SK-N-SH (cell line): ENCODE results near the gene NAA10. TPM values are rescaled to one million over a fixed set of nuclear protein-coding genes. Genes with fewer than 3 reads are reported as not detected.

Experiments
- CTCF ChIA-PET: fragments of 300-600, 350-600 bp; formaldehyde crosslinking; extraction: SDS; loops from one replicate; lab custom pipeline; 2021; lab: Yijun Ruan, JAX
- POLR2A ChIA-PET: fragments of 350-600 bp; sonication (Branson Sonifier 250); formaldehyde crosslinking; extraction: SDS; loops from one replicate; lab custom pipeline; 2020; ENCODE audit warnings: antibody characterized with exemption, inconsistent platforms; lab: Yijun Ruan, JAX
- DNase-seq: peaks from one replicate; pipeline ENCODE4 v3.0.0; 2012
- H2AFZ ChIP-seq: fragments of 200-600 bp; sonication (generic); 2 replicates; pipeline ENCODE4 v1.8.1; 2016; ENCODE audit warnings: antibody characterized with exemption, mild to moderate bottlenecking, low read depth
- H3F3A ChIP-seq: fragments of 200-600 bp; sonication (generic); replicated peaks from 2 replicates; pipeline ENCODE3; 2016; ENCODE audit warnings: antibody characterized with exemption, mild to moderate bottlenecking; ENCODE audit not compliant: insufficient read depth
- H3K27ac ChIP-seq, 2 experiments: fragments of 200-500 bp in 1 of 2; fragments of 200-600 bp in 1 of 2; sonication (Bioruptor generic) in 1 of 2; sonication (generic), shearing (Covaris generic) in 1 of 2; 2 replicates each; pipeline versions ENCODE4 v1.5.1 to v1.6.1; 2014 to 2016; ENCODE audit warnings: low read depth in 2 of 2, inconsistent platforms in 1 of 2, low read length in 1 of 2, mild to moderate bottlenecking in 1 of 2, mixed read lengths in 1 of 2
- H3K27me3 ChIP-seq: fragments of 200-600 bp; sonication (generic), shearing (Covaris generic); 2 replicates; pipeline ENCODE4 v1.6.1; 2016; ENCODE audit warnings: mixed run types; ENCODE audit not compliant: insufficient read depth
- H3K36me3 ChIP-seq, 2 experiments: fragments of 200-500 bp in 1 of 2; fragments of 200-600 bp in 1 of 2; sonication (Bioruptor generic) in 1 of 2; sonication (generic) in 1 of 2; replicated peaks in 1 of 2; 2 replicates each; pipeline versions ENCODE3 to v1.5.1; 2014 to 2016; ENCODE audit warnings: low read length in 1 of 2, mild to moderate bottlenecking in 1 of 2; ENCODE audit not compliant: insufficient read depth in 2 of 2, control insufficient read depth in 1 of 2
- H3K4me1 ChIP-seq, 2 experiments: fragments of 200-500 bp in 1 of 2; fragments of 200-600 bp in 1 of 2; sonication (Bioruptor generic) in 1 of 2; sonication (generic), shearing (Covaris generic) in 1 of 2; 2 replicates each; pipeline versions ENCODE4 v1.5.1 to v1.6.1; 2014 to 2016; ENCODE audit warnings: low read depth in 1 of 2, low read length in 1 of 2, mixed run types in 1 of 2; ENCODE audit not compliant: insufficient read depth in 2 of 2, control insufficient read depth in 1 of 2
- H3K4me2 ChIP-seq: fragments of 200-600 bp; sonication (generic), shearing (Covaris generic); 2 replicates; pipeline ENCODE4 v1.6.1; 2017; ENCODE audit warnings: mixed run types
- H3K4me3 ChIP-seq, 2 experiments: fragments of 200-500 bp in 1 of 2; fragments of 200-600 bp in 1 of 2; sonication (Bioruptor generic) in 1 of 2; sonication (generic), shearing (Covaris generic) in 1 of 2; 2 replicates each; pipeline versions ENCODE4 v1.5.1 to v1.8.1; 2014 to 2016; ENCODE audit warnings: low read depth in 2 of 2, inconsistent platforms in 1 of 2, low read length in 1 of 2, mild to moderate bottlenecking in 1 of 2, mixed read lengths in 1 of 2, moderate library complexity in 1 of 2
- H3K79me2 ChIP-seq: fragments of 200-600 bp; sonication (generic); 2 replicates; pipeline ENCODE4 v1.8.1; 2017; ENCODE audit warnings: mild to moderate bottlenecking; ENCODE audit not compliant: insufficient read depth
- H3K9ac ChIP-seq: fragments of 200-600 bp; sonication (generic); 2 replicates; pipeline ENCODE4 v1.6.1; 2017; ENCODE audit warnings: mixed run types
- H3K9me2 ChIP-seq: fragments of 200-600 bp; sonication (generic); 2 replicates; pipeline ENCODE4 v1.6.1; 2017; ENCODE audit warnings: mixed run types
- H3K9me3 ChIP-seq: fragments of 200-600 bp; sonication (generic); 2 replicates; pipeline ENCODE4 v1.6.1; 2017; ENCODE audit warnings: mixed run types, mild to moderate bottlenecking, moderate library complexity
- H4K20me1 ChIP-seq: fragments of 200-600 bp; sonication (generic); 2 replicates; pipeline ENCODE4 v1.6.1; 2017; ENCODE audit warnings: mild to moderate bottlenecking, mixed run types; ENCODE audit not compliant: insufficient read depth
- ELF1 ChIP-seq: IDR thresholded peaks from 2 replicates; pipeline ENCODE4 v1.4.0; 2012
- EP300 ChIP-seq, 2 experiments: IDR thresholded peaks; 2 replicates each; pipeline versions ENCODE4 v1.4.0 to v1.6.1; 2012; ENCODE audit warnings: borderline replicate concordance in 1 of 2, low read depth in 1 of 2, low read length in 1 of 2
- FOSL2 ChIP-seq: IDR thresholded peaks from 2 replicates; pipeline ENCODE4 v1.4.0; 2012; ENCODE audit warnings: low read depth, mild to moderate bottlenecking, moderate library complexity, borderline replicate concordance
- FOXJ3 ChIP-seq: sonication (generic); formaldehyde crosslinking; IDR thresholded peaks from 2 replicates; pipeline ENCODE4 v1.5.1; 2020; ENCODE audit warnings: mild to moderate bottlenecking, missing genetic modification reagents
- IRF3 ChIP-seq: fragments of 150-350 bp; IDR thresholded peaks from 2 replicates; pipeline ENCODE4 v1.6.1; 2016; ENCODE audit warnings: mild to moderate bottlenecking, low read depth, low read length
- MXI1 ChIP-seq: IDR thresholded peaks from 2 replicates; pipeline ENCODE4 v1.6.1; 2012; ENCODE audit warnings: mild to moderate bottlenecking, low read depth, low read length, improper control_type of control experiment
- NRF1 ChIP-seq: IDR thresholded peaks from 2 replicates; pipeline ENCODE4 v1.6.1; 2012; ENCODE audit warnings: low read depth, mild to moderate bottlenecking, low read length
- RAD21 ChIP-seq: IDR thresholded peaks from 2 replicates; pipeline ENCODE4 v1.6.1; 2012; ENCODE audit warnings: mild to moderate bottlenecking, low read length
- RCOR1 ChIP-seq: fragments of 150-350 bp; IDR thresholded peaks from 2 replicates; pipeline ENCODE4 v1.6.1; 2017; ENCODE audit warnings: antibody characterized with exemption, low read length
- RFX5 ChIP-seq: IDR thresholded peaks from 2 replicates; pipeline ENCODE4 v1.6.1; 2012; ENCODE audit warnings: mild to moderate bottlenecking, improper control_type of control experiment, low read length
- RXRA ChIP-seq: IDR thresholded peaks from 2 replicates; pipeline ENCODE4 v1.4.0; 2012; ENCODE audit warnings: low read depth, mild to moderate bottlenecking, borderline replicate concordance
- SIN3A ChIP-seq: IDR thresholded peaks from 2 replicates; pipeline ENCODE4 v1.6.1; 2012; ENCODE audit warnings: low read depth, mild to moderate bottlenecking, low read length, moderate library complexity, borderline replicate concordance
- TAF1 ChIP-seq: IDR thresholded peaks from 2 replicates; pipeline ENCODE4 v1.6.1; 2012; ENCODE audit warnings: low read depth, mild to moderate bottlenecking, low read length, moderate library complexity, borderline replicate concordance
- ZBTB33 ChIP-seq: IDR thresholded peaks from 2 replicates; pipeline ENCODE4 v1.4.0; 2012; ENCODE audit warnings: low read depth, borderline replicate concordance
- WGBS: methylation state at CpG from one replicate; pipeline ENCODE4 v1.1.6; 2017; ENCODE audit warnings: low lambda C conversion rate; 5-methylcytosine and 5-hydroxymethylcytosine counted together
- polyA plus RNA-seq, 3 experiments: library from polyadenylated mRNA; depleted of rRNA; stranded (reverse); fragments of >200 nt; gene quantifications; 2 replicates each; pipeline ENCODE4 v1.2.3, GENCODE V29; 2012
- TF ChIP-seq, protein P1 (sequence below): fragments of 200-600 bp; sonication (generic); IDR thresholded peaks from 2 replicates; pipeline ENCODE4 v1.6.1; 2017; ENCODE audit warnings: antibody characterized with exemption, mild to moderate bottlenecking, moderate library complexity
- TF ChIP-seq, protein P2 (sequence below): IDR thresholded peaks from 2 replicates; pipeline ENCODE4 v1.4.0; 2012; ENCODE audit warnings: low read depth, borderline replicate concordance
- TF ChIP-seq, protein P3 (sequence below): IDR thresholded peaks from 2 replicates; pipeline ENCODE4; 2012

The NAA10 gene
- polyA plus RNA-seq, 1 of the 3 experiments (the other 2 are of a cell fraction), result 229 TPM

GRCh38 chrX:153882086-153882498, 52.7 kb downstream of the NAA10 start:
- TF ChIP-seq RCOR1, result no peak
- TF ChIP-seq TAF1, result no peak
- no peak for TF ChIP-seq RFX5
- 0 out of 2 replicates have a peak, but pooled peaks have one; percentile 38 for TF ChIP-seq MXI1
- 23% methylated on average over 4 of the region's 8 CpGs for WGBS
- peak; percentile 55 for DNase-seq
- H3K9me2 ChIP-seq, result no peaks in the 10 kb centered on the region
- no peak overlapping the region for H3K4me2 ChIP-seq
- ChIA-PET CTCF (interaction anchor here (0.9 to 1.0 kb wide), 2 partner anchors 41 to 104 kb away, joined by 4 read pairs; no protein-coding TSS in a partner anchor), POLR2A (interaction anchor here (1.0 kb wide), 1 partner anchor 48 kb away, joined by 3 read pairs; no protein-coding TSS in a partner anchor)
- no peaks in the 10 kb centered on the region for H4K20me1 ChIP-seq
- H3K4me1 ChIP-seq, result peaks cover 0 to 50% of the 10 kb centered on the region in 2 experiments; a peak in 1 of 4 replicates
- H3K9me3 ChIP-seq, result no peaks in the 10 kb centered on the region
- H2AFZ ChIP-seq, result no peak overlapping the region
- no peaks in the 10 kb centered on the region for H3F3A ChIP-seq
- H3K27ac ChIP-seq, result no peak overlapping the region; a peak in 1 of 4 replicates
- no peaks in the 10 kb centered on the region for H3K36me3 ChIP-seq
- no peaks in the 10 kb centered on the region for H3K79me2 ChIP-seq
- peaks cover 40% of the 10 kb centered on the region for H3K27me3 ChIP-seq
- H3K4me3 ChIP-seq, result no peak overlapping the region
- no peak overlapping the region for H3K9ac ChIP-seq

- no peak overlapping the region for H3K4me2 ChIP-seq
- CTCF ChIA-PET, result no interaction called here
- WGBS, result 54% methylated on average over 3 of the region's 7 CpGs
- no peak for TF ChIP-seq FOXJ3
- no peak for TF ChIP-seq NRF1
- TF ChIP-seq, protein P1, sequence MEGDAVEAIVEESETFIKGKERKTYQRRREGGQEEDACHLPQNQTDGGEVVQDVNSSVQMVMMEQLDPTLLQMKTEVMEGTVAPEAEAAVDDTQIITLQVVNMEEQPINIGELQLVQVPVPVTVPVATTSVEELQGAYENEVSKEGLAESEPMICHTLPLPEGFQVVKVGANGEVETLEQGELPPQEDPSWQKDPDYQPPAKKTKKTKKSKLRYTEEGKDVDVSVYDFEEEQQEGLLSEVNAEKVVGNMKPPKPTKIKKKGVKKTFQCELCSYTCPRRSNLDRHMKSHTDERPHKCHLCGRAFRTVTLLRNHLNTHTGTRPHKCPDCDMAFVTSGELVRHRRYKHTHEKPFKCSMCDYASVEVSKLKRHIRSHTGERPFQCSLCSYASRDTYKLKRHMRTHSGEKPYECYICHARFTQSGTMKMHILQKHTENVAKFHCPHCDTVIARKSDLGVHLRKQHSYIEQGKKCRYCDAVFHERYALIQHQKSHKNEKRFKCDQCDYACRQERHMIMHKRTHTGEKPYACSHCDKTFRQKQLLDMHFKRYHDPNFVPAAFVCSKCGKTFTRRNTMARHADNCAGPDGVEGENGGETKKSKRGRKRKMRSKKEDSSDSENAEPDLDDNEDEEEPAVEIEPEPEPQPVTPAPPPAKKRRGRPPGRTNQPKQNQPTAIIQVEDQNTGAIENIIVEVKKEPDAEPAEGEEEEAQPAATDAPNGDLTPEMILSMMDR, result no peak
- no peak for TF ChIP-seq IRF3
- TF ChIP-seq RXRA, result no peak
- TF ChIP-seq, protein P2, sequence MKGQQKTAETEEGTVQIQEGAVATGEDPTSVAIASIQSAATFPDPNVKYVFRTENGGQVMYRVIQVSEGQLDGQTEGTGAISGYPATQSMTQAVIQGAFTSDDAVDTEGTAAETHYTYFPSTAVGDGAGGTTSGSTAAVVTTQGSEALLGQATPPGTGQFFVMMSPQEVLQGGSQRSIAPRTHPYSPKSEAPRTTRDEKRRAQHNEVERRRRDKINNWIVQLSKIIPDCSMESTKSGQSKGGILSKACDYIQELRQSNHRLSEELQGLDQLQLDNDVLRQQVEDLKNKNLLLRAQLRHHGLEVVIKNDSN, result no peak
- TF ChIP-seq ELF1, result no peak
- no peak for TF ChIP-seq EP300 (IDR thresholded peaks at IDR 0.05; ENCODE audit: borderline replicate concordance in 1 of 2, low read depth in 1 of 2, low read length in 1 of 2)
- TF ChIP-seq SIN3A, result no peak
- no peak for TF ChIP-seq ZBTB33
- TF ChIP-seq FOSL2, result no peak
- TF ChIP-seq MXI1, result no peak
- no peak for TF ChIP-seq RAD21
- TF ChIP-seq, protein P3, sequence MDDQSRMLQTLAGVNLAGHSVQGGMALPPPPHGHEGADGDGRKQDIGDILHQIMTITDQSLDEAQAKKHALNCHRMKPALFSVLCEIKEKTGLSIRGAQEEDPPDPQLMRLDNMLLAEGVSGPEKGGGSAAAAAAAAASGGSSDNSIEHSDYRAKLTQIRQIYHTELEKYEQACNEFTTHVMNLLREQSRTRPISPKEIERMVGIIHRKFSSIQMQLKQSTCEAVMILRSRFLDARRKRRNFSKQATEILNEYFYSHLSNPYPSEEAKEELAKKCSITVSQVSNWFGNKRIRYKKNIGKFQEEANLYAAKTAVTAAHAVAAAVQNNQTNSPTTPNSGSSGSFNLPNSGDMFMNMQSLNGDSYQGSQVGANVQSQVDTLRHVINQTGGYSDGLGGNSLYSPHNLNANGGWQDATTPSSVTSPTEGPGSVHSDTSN, result no peak
These were observed 53.6 kb downstream of the NAA10 start for GRCh38 chrX:153881281-153881680.

More at GRCh38 chrX:153881281-153881680, 53.6 kb downstream of the NAA10 start:
- no peaks in the 10 kb centered on the region for H3K9me2 ChIP-seq
- H3K4me1 ChIP-seq, result peaks cover 0 to 48% of the 10 kb centered on the region in 2 experiments; a peak in 1 of 4 replicates
- no peak overlapping the region for H3K9ac ChIP-seq
- no peaks in the 10 kb centered on the region for H3K79me2 ChIP-seq
- H3K27me3 ChIP-seq, result peaks cover 32% of the 10 kb centered on the region
- no peaks in the 10 kb centered on the region for H3K36me3 ChIP-seq
- H3F3A ChIP-seq, result no peaks in the 10 kb centered on the region
- H3K4me3 ChIP-seq, result no peak overlapping the region
- no peak for DNase-seq
- H3K27ac ChIP-seq, result no peak overlapping the region; a peak in 1 of 4 replicates
- H3K9me3 ChIP-seq, result no peaks in the 10 kb centered on the region
- no peak overlapping the region for H2AFZ ChIP-seq
- POLR2A ChIA-PET, result interaction anchor here (1.0 kb wide), 1 partner anchor 48 kb away, joined by 3 read pairs; no protein-coding TSS in a partner anchor
- H4K20me1 ChIP-seq, result no peaks in the 10 kb centered on the region
